Measurements from ENCODE around the gene SLIT1. TPM values are rescaled to one million over a fixed set of nuclear protein-coding genes. Genes with fewer than 3 reads are reported as not detected.

Gene SLIT1
- total and polyA plus RNA-seq, 12 donors = 0.05 to 0.65 (median 0.15) TPM

DNA sequence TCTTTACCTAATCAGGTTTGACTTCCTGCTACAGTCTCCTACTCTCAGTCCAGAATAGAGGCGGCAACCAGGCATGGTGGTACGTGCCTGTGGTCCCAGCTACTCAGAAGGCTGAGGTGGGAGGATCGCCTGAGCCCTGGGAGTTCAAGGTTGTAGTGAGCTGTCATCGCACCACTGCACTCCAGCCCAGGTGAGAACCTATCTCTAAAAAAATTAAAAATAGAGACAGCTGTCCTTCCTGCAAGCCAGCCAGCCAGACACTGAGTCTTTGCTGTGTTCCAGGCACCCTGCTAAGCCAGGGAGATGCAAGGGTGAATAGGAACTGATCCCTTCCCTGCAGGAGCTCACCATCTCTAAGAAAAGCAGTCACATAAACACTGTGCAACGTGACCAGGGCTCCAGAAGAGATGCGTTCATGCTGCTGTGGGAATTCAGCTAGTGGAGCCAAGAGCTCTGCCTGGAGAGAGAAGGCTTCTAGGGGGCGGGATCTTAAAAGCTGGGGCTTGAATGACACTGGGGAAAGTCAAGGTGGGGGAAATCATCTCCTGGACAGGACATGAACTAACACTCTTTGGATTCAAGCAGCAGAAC is 22.1 kb upstream of the SLIT1 start:
- intact Hi-C loops (cut with DNase I) = loop anchor here in 1 of 2 donors (5.0 kb wide), 1 partner anchor 136 kb away; no protein-coding TSS in a partner anchor
- no peak overlapping the region for H3K27ac ChIP-seq
- TF ChIP-seq, protein P1, sequence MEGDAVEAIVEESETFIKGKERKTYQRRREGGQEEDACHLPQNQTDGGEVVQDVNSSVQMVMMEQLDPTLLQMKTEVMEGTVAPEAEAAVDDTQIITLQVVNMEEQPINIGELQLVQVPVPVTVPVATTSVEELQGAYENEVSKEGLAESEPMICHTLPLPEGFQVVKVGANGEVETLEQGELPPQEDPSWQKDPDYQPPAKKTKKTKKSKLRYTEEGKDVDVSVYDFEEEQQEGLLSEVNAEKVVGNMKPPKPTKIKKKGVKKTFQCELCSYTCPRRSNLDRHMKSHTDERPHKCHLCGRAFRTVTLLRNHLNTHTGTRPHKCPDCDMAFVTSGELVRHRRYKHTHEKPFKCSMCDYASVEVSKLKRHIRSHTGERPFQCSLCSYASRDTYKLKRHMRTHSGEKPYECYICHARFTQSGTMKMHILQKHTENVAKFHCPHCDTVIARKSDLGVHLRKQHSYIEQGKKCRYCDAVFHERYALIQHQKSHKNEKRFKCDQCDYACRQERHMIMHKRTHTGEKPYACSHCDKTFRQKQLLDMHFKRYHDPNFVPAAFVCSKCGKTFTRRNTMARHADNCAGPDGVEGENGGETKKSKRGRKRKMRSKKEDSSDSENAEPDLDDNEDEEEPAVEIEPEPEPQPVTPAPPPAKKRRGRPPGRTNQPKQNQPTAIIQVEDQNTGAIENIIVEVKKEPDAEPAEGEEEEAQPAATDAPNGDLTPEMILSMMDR (IDR thresholded peaks at IDR 0.05) = no peak
- TF ChIP-seq POLR2A (IDR thresholded peaks at IDR 0.05) = no peak
- H3K27me3 ChIP-seq = no peaks in the 10 kb centered on the region
- H3K4me3 ChIP-seq = no peak overlapping the region
- no peaks in the 10 kb centered on the region for H3K4me1 ChIP-seq (replicated peaks in 1 of 2)
- no peaks in the 10 kb centered on the region for H3K9me3 ChIP-seq (replicated peaks in 1 of 3)
- DNase-seq = no peak
- WGBS, 4 donors = 45 to 58% (median 49%) methylated on average over 7 of the region's 7 CpGs
- no peaks in the 10 kb centered on the region for H3K36me3 ChIP-seq (replicated peaks in 1 of 2)

DNA sequence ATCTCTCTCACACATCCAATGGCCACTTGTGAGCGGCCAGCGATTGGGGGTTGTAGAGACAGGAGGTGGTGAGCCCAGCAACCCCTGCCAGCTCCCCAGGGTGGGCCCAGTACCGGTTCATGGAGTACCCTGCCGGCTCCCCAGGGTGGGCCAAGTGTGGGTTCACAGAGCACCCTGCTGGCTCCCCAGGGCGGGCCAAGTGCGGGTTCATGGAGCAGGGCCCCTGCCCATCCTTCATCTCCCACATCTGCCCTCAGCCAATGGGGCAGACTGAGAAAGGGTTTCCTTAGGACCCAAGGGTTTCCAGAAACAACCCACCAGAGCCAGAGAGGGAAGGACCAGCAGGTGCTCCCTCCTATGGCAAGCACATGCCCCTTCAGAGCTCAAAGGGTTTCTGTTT is 21.4 kb upstream of the SLIT1 start:
- no peak for TF ChIP-seq POLR2A (IDR thresholded peaks at IDR 0.05)
- TF ChIP-seq, protein P1 (IDR thresholded peaks at IDR 0.05) = no peak
- intact Hi-C loops (cut with DNase I) = loop anchor here in 1 of 2 donors (5.0 kb wide), 1 partner anchor 135 kb away; no protein-coding TSS in a partner anchor
- DNase-seq = no peak

DNA sequence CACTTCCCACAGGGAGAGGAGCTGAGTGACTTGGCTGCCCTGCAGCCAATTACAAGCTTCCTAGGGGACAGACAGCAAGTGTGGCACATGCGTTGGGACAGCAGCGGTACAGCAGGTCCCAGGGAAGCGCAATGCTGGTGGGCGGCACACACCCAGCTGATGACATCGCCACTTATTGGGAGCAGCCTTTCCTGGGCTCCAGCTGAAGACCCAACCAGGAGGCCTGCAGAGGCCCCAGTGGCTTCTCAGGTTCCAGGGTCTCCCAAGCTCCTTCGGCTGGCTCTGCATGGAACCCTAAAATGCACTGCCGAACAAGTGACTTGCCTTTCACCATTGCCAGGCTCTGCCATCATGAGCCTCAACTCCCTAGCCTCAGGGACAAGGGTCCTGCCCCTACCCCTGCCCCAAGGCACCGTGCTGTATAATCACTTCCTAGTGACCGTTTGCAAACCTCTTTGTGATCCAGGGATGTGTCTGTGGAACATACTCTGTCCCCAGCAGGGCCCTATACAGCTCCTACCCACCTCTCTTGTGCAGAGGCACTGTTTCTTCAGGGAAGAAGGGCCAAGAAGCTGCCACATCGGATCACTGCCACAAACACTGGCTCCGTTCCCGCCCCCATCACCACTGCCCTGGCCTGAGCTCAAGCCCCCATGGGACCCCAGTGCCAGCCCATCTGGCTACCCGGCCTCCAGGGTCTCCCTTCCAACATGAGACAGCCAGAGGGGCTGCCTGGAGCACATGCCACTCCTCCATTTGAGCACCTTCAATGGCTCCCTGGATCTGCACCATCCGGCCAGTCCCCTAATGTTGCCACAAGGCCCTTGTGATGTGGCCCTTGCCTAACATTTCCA is 19.3 kb upstream of the SLIT1 start:
- Histone ChIP-seq H3K4me3 (no peak overlapping the region), H3K9me3 (replicated peaks in 1 of 3) (no peaks in the 10 kb centered on the region), H3K27ac (no peak overlapping the region), H3K4me1 (replicated peaks in 1 of 2) (no peaks in the 10 kb centered on the region), H3K27me3 (no peaks in the 10 kb centered on the region), H3K36me3 (replicated peaks in 1 of 2) (no peaks in the 10 kb centered on the region)
- intact Hi-C loops (cut with DNase I) = loop anchor here in 1 of 2 donors (5.0 kb wide), 1 partner anchor 133 kb away; no protein-coding TSS in a partner anchor
- DNase-seq = no peak
- no peak for TF ChIP-seq POLR2A (IDR thresholded peaks at IDR 0.05)
- TF ChIP-seq, protein P1 (IDR thresholded peaks at IDR 0.05) = no peak
- WGBS, 4 donors = 88 to 95% (median 90%) methylated on average over 9 to 14 of the region's 14 CpGs

More for the DNA sequence above, 21.4 kb upstream of the SLIT1 start:
- no peaks in the 10 kb centered on the region for H3K4me1 ChIP-seq (replicated peaks in 1 of 2)
- 83 to 96% (median 90%) methylated on average over 2 to 6 of the region's 6 CpGs for WGBS, 4 donors
- H3K9me3 ChIP-seq (replicated peaks in 1 of 3) = no peaks in the 10 kb centered on the region
- H3K4me3 ChIP-seq = no peak overlapping the region
- H3K36me3 ChIP-seq (replicated peaks in 1 of 2) = no peaks in the 10 kb centered on the region
- no peaks in the 10 kb centered on the region for H3K27me3 ChIP-seq
- no peak overlapping the region for H3K27ac ChIP-seq

- no peaks in the 10 kb centered on the region for H3K27me3 ChIP-seq
- 88 to 92% (median 90%) methylated on average over 6 to 7 of the region's 7 CpGs for WGBS, 4 donors
- intact Hi-C loops (cut with DNase I) = no loop called here
Observed at GRCh38 chr10:97203220-97203619, 17.5 kb upstream of the SLIT1 start.

More at GRCh38 chr10:97203220-97203619, 17.5 kb upstream of the SLIT1 start:
- Histone ChIP-seq H3K36me3 (replicated peaks in 1 of 2) (no peaks in the 10 kb centered on the region), H3K27ac (no peak overlapping the region), H3K4me3 (no peak overlapping the region), H3K9me3 (replicated peaks in 1 of 3) (no peaks in the 10 kb centered on the region), H3K4me1 (replicated peaks in 1 of 2) (no peaks in the 10 kb centered on the region)
- no peak for TF ChIP-seq POLR2A (IDR thresholded peaks at IDR 0.05)
- TF ChIP-seq, protein P1 (IDR thresholded peaks at IDR 0.05) = no peak
- DNase-seq = no peak

Data from adrenal gland (tissue), 12 donors.